ENCODE data around the gene UBL5. TPM values are rescaled to one million over a fixed set of nuclear protein-coding genes. Genes with fewer than 3 reads are reported as not detected.

The UBL5 gene
- total RNA-seq, 2 donors from 2014 or later = 280 to 315 TPM

DNA sequence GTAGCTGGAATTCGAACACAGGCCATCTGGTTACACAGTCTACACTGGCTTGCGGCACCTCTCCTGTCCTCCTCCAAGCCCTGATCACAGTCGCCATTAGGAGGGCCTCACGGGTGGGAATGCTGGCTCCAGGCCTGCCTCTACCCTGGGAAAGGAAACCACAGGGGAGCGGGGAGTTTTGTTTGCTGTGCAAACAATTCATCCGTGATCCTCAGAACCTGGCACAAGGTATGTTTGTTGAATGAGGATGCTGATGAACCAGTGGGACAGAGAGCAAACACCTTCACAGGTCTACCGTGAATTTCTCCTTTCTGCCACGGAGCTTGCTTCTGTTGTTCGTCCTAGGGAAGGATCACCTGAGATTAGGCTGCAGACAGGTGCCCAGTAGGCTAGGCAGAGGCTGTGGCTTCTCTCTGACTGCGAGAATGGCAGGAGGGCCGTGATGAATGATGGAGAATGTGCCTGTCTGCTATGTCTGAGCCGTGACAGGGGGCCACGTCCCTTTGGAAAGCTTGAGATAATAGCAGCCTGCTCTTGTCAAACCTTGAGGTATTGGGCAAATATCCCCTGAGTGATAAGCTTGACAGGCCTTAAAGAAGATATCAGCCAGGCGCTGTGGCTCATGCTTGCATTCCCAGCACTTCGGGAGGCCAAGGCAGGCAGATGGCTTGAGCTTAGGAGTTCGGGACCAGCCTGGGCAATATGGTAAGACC, 44.1 kb downstream of the UBL5 start:
- no peak for ATAC-seq
- intact Hi-C loops (cut with DNase I, micrococcal nuclease) = no loop called here

GRCh38 chr19:9872618-9873242, 45.0 kb downstream of the UBL5 start:
- ATAC-seq (no peak), DNase-seq (no peak)
- intact Hi-C loops (cut with DNase I, micrococcal nuclease) = no loop called here

More for the DNA sequence above, 44.1 kb downstream of the UBL5 start:
- DNase-seq = no peak

DNA sequence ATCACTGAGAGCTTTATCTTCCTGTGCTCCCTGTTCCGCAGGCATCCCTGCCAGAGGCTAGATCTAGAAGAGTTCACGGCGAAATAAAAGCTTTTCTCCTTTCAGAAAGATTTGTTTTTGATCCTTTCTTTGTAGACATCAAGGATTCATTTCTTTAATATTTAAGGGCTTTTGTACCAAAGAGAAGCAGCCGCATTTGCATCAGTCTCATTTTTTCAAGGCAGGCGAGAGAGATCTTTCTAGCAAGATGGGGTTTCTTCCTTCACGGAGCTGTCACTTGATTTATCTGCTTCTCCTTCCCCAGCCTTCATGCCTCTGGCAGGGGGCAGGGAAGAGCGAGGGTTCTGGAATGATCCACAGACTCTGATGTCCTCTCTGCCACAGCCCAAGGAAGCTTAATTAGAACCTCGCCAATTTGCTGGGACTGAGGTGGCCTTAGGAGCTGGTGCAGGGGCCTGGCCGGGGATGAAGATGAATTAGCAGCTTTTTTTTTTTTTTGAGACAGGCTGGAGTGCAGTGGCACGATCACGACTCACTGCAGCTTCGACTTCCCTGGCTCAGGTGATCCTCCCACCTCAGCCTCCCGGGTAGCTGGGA, 47.4 kb downstream of the UBL5 start:
- DNase-seq (no peak), ATAC-seq (no peak)
- intact Hi-C loops (cut with DNase I, micrococcal nuclease) = no loop called here

- ATAC-seq (no peak), DNase-seq (no peak)
- intact Hi-C loops (cut with DNase I, micrococcal nuclease) = no loop called here
Observed at GRCh38 chr19:9875796-9876195, 48.1 kb downstream of the UBL5 start.

- intact Hi-C loops (cut with DNase I, micrococcal nuclease) = no loop called here
- ATAC-seq (no peak), DNase-seq (no peak)
Observed at GRCh38 chr19:9877780-9878510, 50.2 kb downstream of the UBL5 start.

DNA sequence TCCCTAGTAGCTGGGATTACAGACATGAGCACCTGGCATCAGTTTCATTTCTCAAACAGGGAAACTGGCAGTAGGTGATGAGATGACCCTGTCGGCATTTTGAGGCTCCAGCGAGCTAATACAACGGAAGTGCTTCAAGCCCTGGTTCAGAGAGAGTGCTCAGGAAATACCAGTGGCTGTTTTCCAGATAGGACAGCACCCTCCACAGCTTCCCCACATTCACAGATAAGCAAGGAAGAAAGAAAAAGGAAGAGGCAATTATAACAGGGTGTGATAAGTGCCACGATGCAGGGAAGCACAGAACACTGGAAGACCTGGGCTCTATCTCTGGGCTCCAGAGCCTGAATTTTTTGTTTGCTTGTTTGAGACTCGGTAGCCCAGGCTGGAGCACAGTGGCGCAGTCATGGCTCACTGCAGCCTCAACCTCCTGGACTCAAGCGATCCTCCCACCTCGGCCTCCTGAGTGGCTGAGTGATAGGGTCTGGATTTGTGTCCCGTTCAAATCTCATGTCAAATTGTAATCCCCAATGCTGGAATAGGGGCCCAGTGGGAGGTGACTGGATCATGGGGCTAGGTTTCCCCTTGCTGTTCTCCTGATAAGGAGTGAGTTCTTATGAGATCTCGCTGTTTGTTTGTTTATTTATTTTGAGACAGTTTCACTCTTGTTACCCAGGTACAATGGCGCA, 50.9 kb downstream of the UBL5 start:
- DNase-seq (no peak), ATAC-seq (no peak)
- intact Hi-C loops (cut with DNase I, micrococcal nuclease) = no loop called here

Other genes with a start within 250 kb of the UBL5 start
- 10 to 100 TPM; 17.1 to 22.8 TPM for gene ZNF121, start 243.4 kb upstream of the UBL5 start, total RNA-seq
- 10 to 100 TPM; 23.1 to 26.3 TPM for gene ZNF561, start 206.7 kb upstream of the UBL5 start, total RNA-seq
- gene ZNF562, start 152.8 kb upstream of the UBL5 start, total RNA-seq = 10 to 100 TPM; 34.8 to 37.2 TPM
- 10 to 100 TPM; 10.2 to 11.9 TPM for gene ZNF846, start 59.2 kb upstream of the UBL5 start, total RNA-seq
- gene FBXL12, start 8.8 kb upstream of the UBL5 start, total RNA-seq = 10 to 100 TPM; 26.5 to 31.1 TPM
- gene PIN1, start 7.4 kb downstream of the UBL5 start, total RNA-seq = 10 to 100 TPM; 44.3 to 48.2 TPM
- gene OLFM2, start 108.6 kb downstream of the UBL5 start, total RNA-seq = 1 to 10 TPM; 1.6 to 1.9 TPM
- 1 to 10 TPM; 2.9 to 4.0 TPM for gene COL5A3, start 182.6 kb downstream of the UBL5 start, total RNA-seq
- gene RDH8, start 185.6 kb downstream of the UBL5 start, total RNA-seq = not detected

Data from left colon (tissue), 2 donors.